Liver (tissue), 9 donors: ENCODE results near the gene CLEC2A. TPM values are rescaled to one million over a fixed set of nuclear protein-coding genes. Genes with fewer than 3 reads are reported as not detected.

Source experiments
- DNase-seq: peaks from one replicate; pipeline ENCODE4 v3.0.0-alpha.2; 2017; ENCODE audit warnings: low spot score
- H3K27ac ChIP-seq, 2 donors: one replicate each; pipeline ENCODE4 v1.7.0; 2013; ENCODE audit warnings: inconsistent platforms in 2 of 2, low read length in 2 of 2, control low read depth in 1 of 2, low read depth in 1 of 2, mild to moderate bottlenecking in 1 of 2
- H3K27me3 ChIP-seq, 4 donors: one replicate each; pipeline versions ENCODE4 v1.6.1 to v1.7.0; 2013; ENCODE audit warnings: low read length in 3 of 4, inconsistent platforms in 1 of 4, mild to moderate bottlenecking in 1 of 4, moderate library complexity in 1 of 4; ENCODE audit not compliant: control insufficient read depth in 4 of 4, insufficient read depth in 4 of 4
- H3K36me3 ChIP-seq, 4 donors: one replicate each; pipeline versions ENCODE4 v1.6.1 to v1.7.0; 2013; ENCODE audit warnings: low read length in 3 of 4, mild to moderate bottlenecking in 3 of 4, low read depth in 1 of 4, moderate library complexity in 1 of 4; ENCODE audit not compliant: control insufficient read depth in 4 of 4, insufficient read depth in 3 of 4
- H3K4me1 ChIP-seq, 4 donors: one replicate each; pipeline versions ENCODE4 v1.6.1 to v1.7.0; 2013; ENCODE audit warnings: low read length in 3 of 4, mild to moderate bottlenecking in 3 of 4, moderate library complexity in 1 of 4; ENCODE audit not compliant: control insufficient read depth in 4 of 4, insufficient read depth in 4 of 4
- H3K4me3 ChIP-seq, 3 donors: one replicate each; pipeline versions ENCODE4 v1.6.1 to v1.7.0; 2013; ENCODE audit warnings: low read length in 3 of 3, control low read depth in 1 of 3, low read depth in 1 of 3, mild to moderate bottlenecking in 1 of 3
- H3K9ac ChIP-seq, 2 donors: one replicate each; pipeline ENCODE4 v1.7.0; 2013; ENCODE audit warnings: low read length in 2 of 2, mild to moderate bottlenecking in 2 of 2, moderate library complexity in 2 of 2, control low read depth in 1 of 2, low read depth in 1 of 2
- H3K9me3 ChIP-seq, 4 donors: one replicate each; pipeline versions ENCODE4 v1.6.1 to v1.7.0; 2013; ENCODE audit warnings: low read length in 3 of 4; ENCODE audit not compliant: control insufficient read depth in 4 of 4
- EGR1 ChIP-seq, 2 donors: IDR thresholded peaks; 2 replicates each; pipeline ENCODE4 v1.6.1; 2016 to 2018; ENCODE audit warnings: antibody characterized with exemption in 2 of 2, low read depth in 2 of 2
- FOXA1 ChIP-seq: IDR thresholded peaks from 2 replicates; pipeline ENCODE4 v1.6.1; 2016; ENCODE audit warnings: antibody characterized with exemption
- FOXA2 ChIP-seq: IDR thresholded peaks from 2 replicates; pipeline ENCODE4 v1.6.1; 2016; ENCODE audit warnings: antibody characterized with exemption
- GABPA ChIP-seq, 2 donors: IDR thresholded peaks in 1 of 2; conservative IDR thresholded peaks in 1 of 2; 2 replicates each; pipeline ENCODE4 v1.6.1; 2016; ENCODE audit warnings: antibody characterized with exemption in 2 of 2, mild to moderate bottlenecking in 1 of 2, moderate library complexity in 1 of 2
- HNF4A ChIP-seq, 2 donors: conservative IDR thresholded peaks; 2 replicates each; pipeline ENCODE4 v1.6.1; 2016; ENCODE audit warnings: antibody characterized with exemption in 2 of 2, mild to moderate bottlenecking in 2 of 2
- JUND ChIP-seq, 2 donors: IDR thresholded peaks; 2 replicates each; pipeline ENCODE4 v1.6.1; 2016; ENCODE audit warnings: antibody characterized with exemption in 2 of 2
- RAD21 ChIP-seq, 2 donors: IDR thresholded peaks; 2 replicates each; pipeline ENCODE4 v1.6.1; 2016; ENCODE audit warnings: antibody characterized with exemption in 2 of 2, mild to moderate bottlenecking in 2 of 2
- RXRA ChIP-seq, 2 donors: IDR thresholded peaks; 2 replicates each; pipeline ENCODE4 v1.6.1; 2017 to 2018; ENCODE audit warnings: antibody characterized with exemption in 2 of 2, mild to moderate bottlenecking in 1 of 2
- SP1 ChIP-seq: IDR thresholded peaks from 2 replicates; pipeline ENCODE4 v1.6.1; 2018; ENCODE audit warnings: antibody characterized with exemption, mild to moderate bottlenecking
- TAF1 ChIP-seq: conservative IDR thresholded peaks from 2 replicates; pipeline ENCODE4 v1.6.1; 2016; ENCODE audit warnings: antibody characterized with exemption, mild to moderate bottlenecking
- YY1 ChIP-seq: IDR thresholded peaks from 2 replicates; pipeline ENCODE4 v1.6.1; 2016; ENCODE audit warnings: antibody characterized with exemption, mild to moderate bottlenecking
- WGBS: extraction: QIAGEN DNeasy Blood & Tissue Kit; methylation state at CpG from one replicate; pipeline ENCODE4 v1.1.7; 2013; 5-methylcytosine and 5-hydroxymethylcytosine counted together
- polyA plus RNA-seq, 2 donors: library from polyadenylated mRNA; stranded (reverse) in 1 of 2; unstranded in 1 of 2; fragments of 200-250 nt in 1 of 2; fragments of >200 nt in 1 of 2; fragmentation: Nextera tagmentation in 1 of 2; extraction: Ambion mirVana in 1 of 2; gene quantifications; one replicate each; pipeline versions ENCODE4 v1.2.1 to v1.2.3, GENCODE V29; 2013 to 2015
- total RNA-seq, 2 donors: library from RNA; depleted of rRNA; stranded (reverse); fragments of >200 nt; gene quantifications; one replicate each; pipeline ENCODE4 v1.2.3, GENCODE V29; 2014
- TF ChIP-seq, protein P1 (sequence below): IDR thresholded peaks from 2 replicates; pipeline ENCODE4 v1.6.1; 2016; ENCODE audit warnings: antibody characterized with exemption
- TF ChIP-seq, protein P2 (sequence below): IDR thresholded peaks from 2 replicates; pipeline ENCODE4 v1.6.1; 2016; ENCODE audit warnings: antibody characterized with exemption
- TF ChIP-seq, protein P3 (sequence below): fragments of 150-350 bp; IDR thresholded peaks from 2 replicates; pipeline ENCODE4 v1.5.1; 2017; ENCODE audit warnings: improper control_type of control experiment, low read depth, low read length; ENCODE audit not compliant: missing input control
- TF ChIP-seq, protein P4 (sequence below): IDR thresholded peaks from 2 replicates; pipeline ENCODE4 v1.6.1; 2016; ENCODE audit warnings: antibody characterized with exemption
- donor health status: healthy.
- donor health status: healthy.
- donor health status: healthy.
- donor health status: healthy.
- donor health status: healthy.

CLEC2A gene
- total and polyA plus RNA-seq, 4 donors, result not detected

DNA sequence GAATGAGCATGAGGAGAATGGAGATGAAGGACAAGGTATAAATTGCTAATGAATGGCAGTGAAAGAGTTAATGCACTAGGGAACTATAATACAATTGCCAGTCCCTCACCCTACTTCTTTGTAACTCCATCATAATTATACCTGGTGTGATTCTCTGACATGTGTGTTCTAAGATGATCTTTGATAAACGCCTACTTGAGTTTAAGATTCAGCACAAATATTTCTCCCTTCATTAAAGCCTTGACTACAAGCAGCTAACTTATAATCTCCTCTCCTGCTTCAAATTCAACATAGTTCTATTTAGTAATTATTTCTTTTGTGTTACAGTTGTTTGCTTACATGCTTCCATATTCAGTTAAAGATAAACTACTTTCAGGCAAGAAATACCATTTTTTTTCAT lies 9.7 kb upstream of the CLEC2A start:
- no peak for DNase-seq
- no peaks in the 10 kb centered on the region for H3K4me1 ChIP-seq
- no peaks in the 10 kb centered on the region for H3K36me3 ChIP-seq
- no peak overlapping the region for H3K9ac ChIP-seq
- H3K4me3 ChIP-seq, result no peak overlapping the region
- TF ChIP-seq FOXA2 (no peak), JUND (IDR thresholded peaks at IDR 0.05) (no peak), FOXA1 (no peak), HNF4A (conservative IDR thresholded peaks at IDR 0.05) (no peak), YY1 (no peak), SP1 (no peak), TAF1 (no peak)
- TF ChIP-seq, protein P1, sequence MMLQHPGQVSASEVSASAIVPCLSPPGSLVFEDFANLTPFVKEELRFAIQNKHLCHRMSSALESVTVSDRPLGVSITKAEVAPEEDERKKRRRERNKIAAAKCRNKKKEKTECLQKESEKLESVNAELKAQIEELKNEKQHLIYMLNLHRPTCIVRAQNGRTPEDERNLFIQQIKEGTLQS, result no peak
- TF ChIP-seq, protein P2, sequence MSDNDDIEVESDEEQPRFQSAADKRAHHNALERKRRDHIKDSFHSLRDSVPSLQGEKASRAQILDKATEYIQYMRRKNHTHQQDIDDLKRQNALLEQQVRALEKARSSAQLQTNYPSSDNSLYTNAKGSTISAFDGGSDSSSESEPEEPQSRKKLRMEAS, result no peak
- TF ChIP-seq, protein P3, sequence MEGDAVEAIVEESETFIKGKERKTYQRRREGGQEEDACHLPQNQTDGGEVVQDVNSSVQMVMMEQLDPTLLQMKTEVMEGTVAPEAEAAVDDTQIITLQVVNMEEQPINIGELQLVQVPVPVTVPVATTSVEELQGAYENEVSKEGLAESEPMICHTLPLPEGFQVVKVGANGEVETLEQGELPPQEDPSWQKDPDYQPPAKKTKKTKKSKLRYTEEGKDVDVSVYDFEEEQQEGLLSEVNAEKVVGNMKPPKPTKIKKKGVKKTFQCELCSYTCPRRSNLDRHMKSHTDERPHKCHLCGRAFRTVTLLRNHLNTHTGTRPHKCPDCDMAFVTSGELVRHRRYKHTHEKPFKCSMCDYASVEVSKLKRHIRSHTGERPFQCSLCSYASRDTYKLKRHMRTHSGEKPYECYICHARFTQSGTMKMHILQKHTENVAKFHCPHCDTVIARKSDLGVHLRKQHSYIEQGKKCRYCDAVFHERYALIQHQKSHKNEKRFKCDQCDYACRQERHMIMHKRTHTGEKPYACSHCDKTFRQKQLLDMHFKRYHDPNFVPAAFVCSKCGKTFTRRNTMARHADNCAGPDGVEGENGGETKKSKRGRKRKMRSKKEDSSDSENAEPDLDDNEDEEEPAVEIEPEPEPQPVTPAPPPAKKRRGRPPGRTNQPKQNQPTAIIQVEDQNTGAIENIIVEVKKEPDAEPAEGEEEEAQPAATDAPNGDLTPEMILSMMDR, result no peak
- TF ChIP-seq, protein P4, sequence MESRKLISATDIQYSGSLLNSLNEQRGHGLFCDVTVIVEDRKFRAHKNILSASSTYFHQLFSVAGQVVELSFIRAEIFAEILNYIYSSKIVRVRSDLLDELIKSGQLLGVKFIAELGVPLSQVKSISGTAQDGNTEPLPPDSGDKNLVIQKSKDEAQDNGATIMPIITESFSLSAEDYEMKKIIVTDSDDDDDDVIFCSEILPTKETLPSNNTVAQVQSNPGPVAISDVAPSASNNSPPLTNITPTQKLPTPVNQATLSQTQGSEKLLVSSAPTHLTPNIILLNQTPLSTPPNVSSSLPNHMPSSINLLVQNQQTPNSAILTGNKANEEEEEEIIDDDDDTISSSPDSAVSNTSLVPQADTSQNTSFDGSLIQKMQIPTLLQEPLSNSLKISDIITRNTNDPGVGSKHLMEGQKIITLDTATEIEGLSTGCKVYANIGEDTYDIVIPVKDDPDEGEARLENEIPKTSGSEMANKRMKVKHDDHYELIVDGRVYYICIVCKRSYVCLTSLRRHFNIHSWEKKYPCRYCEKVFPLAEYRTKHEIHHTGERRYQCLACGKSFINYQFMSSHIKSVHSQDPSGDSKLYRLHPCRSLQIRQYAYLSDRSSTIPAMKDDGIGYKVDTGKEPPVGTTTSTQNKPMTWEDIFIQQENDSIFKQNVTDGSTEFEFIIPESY, result no peak
- H3K27me3 ChIP-seq, result peaks cover 0 to 6% (median 0%) of the 10 kb centered on the region in 4 donors
- WGBS, result 88% methylated on average over 1 of the region's 1 CpG
- no peaks in the 10 kb centered on the region for H3K9me3 ChIP-seq
- no peak overlapping the region for H3K27ac ChIP-seq

DNA sequence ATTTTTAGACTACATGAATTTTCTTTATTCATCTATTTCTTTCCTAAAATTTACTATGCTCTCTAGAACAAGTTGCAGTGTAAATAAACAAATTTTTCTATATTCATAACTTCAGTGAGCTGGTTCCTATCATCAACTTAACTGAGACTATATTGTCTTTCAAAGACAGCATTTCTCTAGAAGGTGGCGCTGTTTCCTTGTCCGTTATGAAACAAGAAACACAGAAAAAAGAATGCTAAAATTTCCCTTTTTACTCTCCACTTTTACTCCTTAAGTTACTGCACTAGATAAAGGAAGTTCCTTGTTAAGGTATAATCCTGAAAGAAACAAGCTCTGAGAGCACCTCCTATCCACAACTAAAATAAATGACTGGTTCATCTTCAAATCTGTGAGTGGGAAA lies 8.2 kb upstream of the CLEC2A start:
- Histone ChIP-seq H3K27ac (no peak overlapping the region), H3K4me3 (no peak overlapping the region), H3K27me3 (peaks cover 0 to 6% (median 0%) of the 10 kb centered on the region in 4 donors), H3K36me3 (no peaks in the 10 kb centered on the region), H3K9ac (no peak overlapping the region), H3K4me1 (no peaks in the 10 kb centered on the region), H3K9me3 (no peaks in the 10 kb centered on the region)
- 29% methylated on average over 2 of the region's 2 CpGs for WGBS
- TF ChIP-seq RAD21 (IDR thresholded peaks at IDR 0.05) (peak in 1 of 2 donors; percentile 40), SP1 (no peak)
- DNase-seq, result no peak

DNA sequence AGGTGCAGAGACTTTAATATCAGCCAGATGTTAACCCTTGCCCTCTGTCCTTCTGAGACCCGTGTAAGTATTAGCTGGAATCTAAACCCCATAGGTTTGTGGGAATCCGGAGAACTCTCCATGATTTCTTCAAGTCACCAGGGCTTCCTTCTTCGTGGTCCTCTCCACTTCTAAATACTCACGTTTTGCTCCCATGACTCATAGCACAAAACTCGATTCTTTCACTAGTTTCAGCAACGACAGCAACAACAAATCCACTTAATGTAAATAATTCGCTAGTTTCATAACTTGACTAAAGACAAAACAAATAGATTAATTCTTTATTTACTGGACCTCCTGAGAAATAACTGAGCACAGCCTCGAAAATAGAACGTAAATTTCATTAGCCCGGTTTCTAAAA lies 4.4 kb upstream of the CLEC2A start:
- no peak for TF ChIP-seq SP1
- no peak for TF ChIP-seq EGR1 (IDR thresholded peaks at IDR 0.05; ENCODE audit: low read depth in 2 of 2)
- TF ChIP-seq, protein P1, result no peak
- no peak for TF ChIP-seq RXRA (IDR thresholded peaks at IDR 0.05)
- TF ChIP-seq, protein P3, result no peak
- no peak for TF ChIP-seq FOXA1
- no peak for TF ChIP-seq RAD21 (IDR thresholded peaks at IDR 0.05)
- no peak for TF ChIP-seq GABPA (IDR thresholded peaks at IDR 0.05 in 1 of 2, conservative IDR thresholded peaks at IDR 0.05 in 1 of 2)
- DNase-seq, result no peak
- Histone ChIP-seq H3K4me3 (no peak overlapping the region), H3K9ac (no peak overlapping the region), H3K27ac (no peak overlapping the region), H3K36me3 (no peaks in the 10 kb centered on the region), H3K27me3 (no peaks in the 10 kb centered on the region), H3K9me3 (no peaks in the 10 kb centered on the region), H3K4me1 (no peaks in the 10 kb centered on the region)
- 81% methylated on average over 10 of the region's 10 CpGs for WGBS
